NCI-H1048 (cell line): ENCODE data around the gene UEVLD.

Source experiments
- DNase-seq: peaks from one replicate; lab custom pipeline; 2025; lab: John Stamatoyannopoulos, UW

The UEVLD gene

DNA sequence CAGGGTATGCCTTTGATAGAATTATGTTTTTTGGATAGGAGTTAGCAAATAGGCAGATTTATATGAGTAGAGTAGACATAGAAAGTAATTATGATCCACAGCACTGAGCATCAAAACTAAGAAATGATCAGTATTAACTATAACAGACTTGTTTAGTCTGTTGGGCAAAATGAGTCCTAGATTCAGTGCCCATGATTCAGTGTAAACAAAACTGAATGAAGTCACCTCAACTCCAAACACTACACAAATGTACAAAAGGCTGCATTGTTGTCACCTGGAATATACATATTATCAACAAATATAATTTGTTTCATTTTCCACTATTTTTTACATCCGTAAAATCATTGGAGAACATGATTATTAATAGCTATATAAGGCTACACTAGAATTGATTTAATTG is 6.7 kb downstream of the UEVLD start:
- DNase-seq: no peak

- DNase-seq: no peak
These were observed 8.3 kb downstream of the UEVLD start for GRCh38 chr11:18580113-18580766.

DNA sequence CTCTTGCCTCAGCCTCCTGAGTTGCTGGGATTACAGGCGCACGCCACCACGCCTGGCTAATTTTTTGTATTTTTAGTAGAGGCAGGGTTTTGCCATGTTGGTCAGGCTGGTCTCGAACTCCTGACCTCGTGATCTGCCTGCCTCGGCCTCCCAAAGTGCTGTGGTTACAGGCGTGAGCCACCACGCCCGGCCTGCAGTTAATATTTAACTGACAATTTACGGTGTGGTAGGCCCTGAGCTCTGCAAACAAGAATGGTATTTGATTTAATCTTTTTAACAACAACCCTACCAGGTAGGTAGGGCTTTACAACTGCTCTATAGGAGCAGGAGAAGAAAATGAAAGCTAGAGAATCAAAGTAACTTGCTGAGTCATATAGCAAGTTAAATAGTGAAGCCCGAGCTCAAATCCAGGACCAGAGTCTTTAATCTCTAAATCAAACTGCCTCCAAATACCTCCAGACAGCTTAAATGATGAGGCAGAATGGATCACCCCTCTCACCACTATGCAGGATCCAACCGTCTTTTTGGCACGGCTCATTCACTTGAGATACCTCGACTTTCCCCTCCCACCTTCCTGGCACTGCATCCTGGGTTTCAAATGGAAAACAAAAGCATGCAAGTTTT is 9.4 kb downstream of the UEVLD start:
- DNase-seq: no peak

GRCh38 chr11:18575361-18575760 is 13.2 kb downstream of the UEVLD start:
- no peak for DNase-seq

DNA sequence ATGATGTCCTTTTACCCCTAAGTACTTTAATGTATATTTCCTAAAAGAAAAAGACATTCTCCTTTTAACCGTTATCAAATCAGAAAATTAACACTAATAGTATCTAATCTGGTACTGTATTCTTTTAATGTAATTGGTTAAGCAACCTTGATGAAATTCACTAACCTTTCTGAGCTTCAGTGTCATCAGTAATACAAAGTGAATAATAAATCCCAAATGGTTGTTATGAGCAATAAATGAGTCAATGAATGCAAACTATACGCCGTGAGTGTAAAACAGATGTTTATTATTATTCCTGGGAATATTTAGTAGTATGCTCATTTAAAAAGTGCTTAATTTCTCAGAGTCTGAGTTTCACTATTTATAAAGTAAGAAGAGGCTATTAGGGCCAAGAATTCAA is 21.5 kb downstream of the UEVLD start:
- no peak for DNase-seq

DNA sequence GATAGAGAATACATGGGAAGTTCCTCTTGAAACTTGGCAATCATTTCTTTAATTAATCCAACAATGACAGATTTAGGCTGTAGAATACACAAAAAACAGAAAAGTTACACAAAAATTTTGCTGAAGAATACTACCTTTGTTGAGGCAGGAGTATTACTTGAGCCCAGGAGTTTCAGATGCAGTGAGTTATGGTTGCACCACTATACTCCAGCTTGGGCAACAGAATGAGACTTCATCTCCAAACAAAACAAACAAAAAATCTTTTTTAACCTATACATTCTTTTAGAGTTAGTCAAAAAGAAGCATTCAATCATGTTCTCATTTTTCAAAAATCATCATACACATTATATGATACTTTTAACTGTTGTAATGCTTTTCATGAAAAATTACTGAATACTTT is 22.1 kb downstream of the UEVLD start:
- DNase-seq: no peak

DNA sequence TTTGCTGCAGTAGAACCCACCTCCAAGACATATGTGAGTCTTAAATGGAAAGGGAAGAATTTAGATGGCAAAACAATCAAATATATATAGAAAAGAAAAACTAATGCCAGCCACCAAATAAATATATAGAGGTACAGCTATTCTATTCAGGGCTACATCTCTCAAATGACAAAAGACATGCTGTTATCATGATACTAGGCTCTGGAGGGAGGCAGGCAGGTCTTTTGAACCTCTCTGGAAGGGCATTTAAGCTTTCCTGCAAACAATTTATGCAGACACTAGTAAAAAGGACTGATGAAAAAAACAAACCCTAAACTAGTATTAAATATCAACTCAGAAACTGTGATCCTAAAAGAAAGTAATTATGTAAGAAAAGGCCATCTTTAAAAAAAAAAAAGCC is 24.4 kb downstream of the UEVLD start:
- DNase-seq: no peak

DNA sequence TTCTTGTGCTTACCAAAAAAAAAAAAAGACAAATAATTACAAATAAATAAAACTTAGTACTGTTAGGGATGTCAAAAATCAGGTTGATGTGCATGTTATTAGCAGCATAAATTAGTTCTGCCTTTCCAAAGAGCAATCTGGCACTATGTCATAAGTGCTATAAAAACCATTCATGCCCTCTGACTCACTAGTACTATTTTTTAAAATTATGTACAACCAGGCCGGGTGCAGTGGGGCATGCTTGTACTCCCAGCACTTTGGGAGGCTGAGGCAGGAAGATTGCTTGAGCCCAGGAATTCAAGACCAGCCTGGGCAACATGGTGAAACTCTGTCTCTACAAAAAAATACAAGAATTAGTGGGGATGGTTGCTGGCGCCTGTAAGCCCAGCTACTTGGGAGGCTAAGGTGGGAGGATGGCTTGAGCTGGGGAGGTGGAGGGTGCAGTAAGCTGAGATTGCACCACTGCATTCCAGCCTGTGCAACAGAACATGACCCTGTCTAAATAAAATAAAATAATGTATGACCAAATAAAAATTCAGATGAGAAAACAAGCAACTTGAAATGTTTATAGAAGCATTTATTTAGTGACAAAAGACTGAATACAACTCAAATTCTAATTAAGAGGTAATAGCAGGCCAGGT is 25.3 kb downstream of the UEVLD start:
- no peak for DNase-seq

DNA sequence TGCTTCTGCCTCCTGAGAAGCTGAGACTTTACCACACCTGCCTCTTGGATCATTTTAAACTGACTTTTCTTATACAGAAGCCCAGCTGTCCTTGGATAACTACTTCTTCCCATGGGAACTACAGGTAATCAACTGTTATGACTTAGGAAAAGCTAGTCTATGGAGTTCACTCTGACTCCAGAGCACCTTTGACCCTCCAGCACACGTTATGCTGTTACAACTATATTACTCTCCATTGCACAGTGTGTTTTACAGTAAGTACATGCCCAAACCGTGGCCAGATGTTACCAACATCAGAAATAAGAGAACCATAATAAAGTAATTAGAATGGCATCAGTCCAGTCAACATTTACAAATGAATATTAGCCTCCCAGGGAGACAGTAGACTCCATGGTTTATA is 40.5 kb downstream of the UEVLD start:
- DNase-seq: no peak

- DNase-seq: no peak
These were observed 48.1 kb downstream of the UEVLD start for GRCh38 chr11:18540207-18541009.

GRCh38 chr11:18536209-18536608 is 52.3 kb downstream of the UEVLD start:
- no peak for DNase-seq

DNA sequence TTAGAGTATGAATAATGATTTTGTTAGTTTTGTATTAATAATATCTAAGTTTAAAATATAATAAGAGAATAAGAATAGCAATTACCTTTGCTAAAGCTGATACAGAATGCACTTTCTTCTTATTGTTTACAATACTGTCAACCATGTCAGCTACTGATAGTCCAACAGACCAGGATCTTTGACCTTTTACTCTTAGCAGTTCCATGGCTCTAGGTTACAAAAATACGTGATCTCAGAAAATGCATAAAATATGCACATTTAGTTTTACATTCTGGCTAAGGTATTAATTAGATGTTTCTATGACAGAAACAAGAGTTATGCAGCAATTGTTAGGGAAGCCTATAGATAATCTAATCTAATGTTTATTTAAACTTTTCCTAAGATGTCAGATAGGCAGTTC is 54.3 kb downstream of the UEVLD start:
- no peak for DNase-seq

GRCh38 chr11:18533365-18533764 is 55.2 kb downstream of the UEVLD start:
- no peak for DNase-seq

DNA sequence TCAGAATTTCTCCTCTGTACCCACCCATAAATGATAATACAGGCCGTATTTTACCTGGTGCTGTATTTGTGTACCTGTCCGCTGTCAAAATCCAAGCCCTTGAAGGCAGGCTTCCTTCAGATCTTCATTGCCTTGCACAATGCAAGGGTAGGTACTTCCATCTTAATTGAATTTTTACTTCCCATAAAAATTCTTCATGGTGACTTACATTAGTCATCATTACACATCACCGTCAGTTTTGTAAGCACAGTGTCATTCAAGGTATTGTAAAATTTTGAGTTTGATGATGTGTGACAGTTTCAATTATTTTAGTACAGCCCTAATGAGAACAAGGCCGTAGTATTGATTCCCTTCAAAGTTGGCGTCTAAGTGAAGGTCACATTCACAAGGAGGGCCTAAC is 61.0 kb downstream of the UEVLD start:
- DNase-seq: no peak

DNA sequence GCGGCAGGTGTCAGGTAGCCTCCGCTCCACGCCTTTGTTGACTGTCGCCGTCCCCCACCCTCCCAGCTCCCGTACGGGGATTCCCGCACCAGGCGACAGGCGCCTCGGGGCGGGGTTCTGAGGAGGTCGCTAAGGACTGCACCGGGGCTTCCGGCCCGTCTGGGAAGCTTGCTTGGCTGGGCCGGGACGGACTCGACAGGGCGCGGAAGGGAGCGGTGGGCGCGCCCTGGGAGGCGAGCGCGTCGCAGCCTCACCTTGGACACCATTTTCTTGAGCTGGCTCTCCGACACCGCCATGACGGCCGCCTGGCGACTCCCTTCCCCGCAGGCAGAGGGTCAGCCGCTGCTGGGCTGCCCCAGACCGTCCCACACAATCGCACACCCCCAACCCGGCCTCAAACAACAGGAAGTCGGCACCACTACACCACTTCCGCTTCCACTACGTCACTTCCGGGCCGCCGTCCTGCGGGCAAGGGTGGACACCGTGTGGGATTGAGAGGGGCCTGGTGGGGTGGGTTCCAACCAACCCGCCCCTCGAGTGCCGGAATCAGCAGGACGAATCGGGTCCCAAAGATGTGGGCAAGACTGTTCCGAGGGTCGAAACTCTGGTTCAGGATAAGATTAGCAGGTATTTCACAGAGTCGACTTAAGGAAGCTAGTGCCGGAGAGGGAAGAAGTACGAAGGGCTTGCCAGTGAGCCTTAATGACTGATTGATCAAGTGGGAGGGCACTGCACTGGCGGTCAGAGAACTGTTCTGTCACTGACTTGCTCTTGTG is 61.8 kb downstream of the UEVLD start, which contains the start of gene TSG101:
Gene TSG101 (minus strand): TSS at position 422 of the 776 bp plus-strand sequence. CDS start 126 bp downstream, at position 296.
- peak; percentile 73 for DNase-seq

GRCh38 chr11:18526130-18526520 is 62.4 kb downstream of the UEVLD start:
- no peak for DNase-seq

GRCh38 chr11:18524248-18524647 is 64.3 kb downstream of the UEVLD start:
- no peak for DNase-seq

DNA sequence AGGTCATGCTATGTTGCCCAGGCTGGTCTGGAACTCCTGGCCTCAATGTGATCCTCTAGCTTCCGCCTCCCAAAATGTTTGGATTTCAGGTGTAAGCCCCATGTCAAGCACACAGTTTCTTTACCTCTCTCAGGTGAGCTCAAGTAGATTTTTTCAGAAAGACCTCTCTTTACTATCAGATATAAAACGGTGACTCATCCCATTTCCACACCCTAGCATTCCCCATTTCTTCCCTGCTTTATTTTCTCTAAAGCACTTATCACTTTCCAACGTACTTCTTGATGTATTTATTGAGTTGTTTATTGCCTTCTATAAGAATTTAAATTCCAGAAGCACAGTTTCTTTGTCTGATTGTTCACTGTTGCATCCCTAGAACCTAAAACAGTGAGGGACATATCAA is 65.5 kb downstream of the UEVLD start:
- no peak for DNase-seq

- no peak for DNase-seq
These were observed 66.1 kb downstream of the UEVLD start for GRCh38 chr11:18522388-18522787.

DNA sequence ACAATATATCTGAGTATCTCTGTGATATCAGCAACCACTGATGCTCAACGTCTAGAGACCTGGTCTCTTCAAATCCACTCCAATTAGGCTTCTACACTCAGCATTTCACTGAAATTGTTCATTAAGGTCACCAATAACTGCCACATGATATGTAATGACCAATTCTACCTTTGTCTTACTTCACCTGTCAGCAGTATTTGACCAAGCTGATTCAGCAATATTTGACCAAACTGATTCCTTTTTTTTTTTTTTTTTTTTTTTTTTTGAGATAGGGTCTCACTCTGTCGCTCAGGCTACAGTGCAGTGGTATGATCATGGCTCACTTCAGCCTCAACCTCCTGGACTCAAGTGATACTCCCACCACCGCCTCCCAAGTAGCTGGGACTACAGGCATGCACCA is 67.4 kb downstream of the UEVLD start:
- no peak for DNase-seq

DNA sequence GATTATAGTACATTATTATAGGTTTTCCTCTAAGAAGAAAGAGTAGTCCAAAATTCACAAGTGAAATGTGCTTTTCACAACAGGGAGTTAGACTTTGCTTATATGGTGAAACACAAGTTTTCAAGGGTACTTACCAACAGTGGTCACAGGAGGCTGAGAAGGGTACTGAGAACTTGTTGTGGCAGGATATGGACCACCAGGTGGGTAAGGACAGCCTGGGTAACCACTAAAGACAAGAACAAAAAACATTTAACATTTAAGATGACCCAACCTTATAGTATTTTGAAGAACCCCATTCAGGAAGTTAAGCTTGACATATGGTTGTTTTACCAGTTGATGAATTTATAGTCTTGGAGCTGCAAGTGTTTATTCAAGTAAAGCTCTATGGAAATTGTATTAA is 86.2 kb downstream of the UEVLD start:
- no peak for DNase-seq

GRCh38 chr11:18501629-18502028 is 86.9 kb downstream of the UEVLD start:
- no peak for DNase-seq
